DLD1 (cell line): Measurements from ENCODE around the gene TNNI2.
"Not testable (repeated sequence)": the region's sequence is repeated elsewhere in the genome, so short reads cannot be mapped to it uniquely, and the experiment has no call there.

Experiments
- in situ Hi-C: cut with HindIII; loops from 2 replicates; pipeline ENCODE4 v1.10.0; 2017; ENCODE audit warnings: low sequenced_read_pairs

The TNNI2 gene

GRCh38 chr11:1838426-1839144 lies at the start of gene TNNI2:
TNNI2 (plus strand) TSS chr11:1838981; CDS start chr11:1839697, 716 bp downstream.
- in situ Hi-C loops: no loop called here

- in situ Hi-C loops: no loop called here
These were observed 46.9 kb upstream of the TNNI2 start for GRCh38 chr11:1791912-1792311.

GRCh38 chr11:1792461-1792860 lies 46.3 kb upstream of the TNNI2 start:
- in situ Hi-C loops: no loop called here

GRCh38 chr11:1793081-1793480 lies 45.7 kb upstream of the TNNI2 start:
- in situ Hi-C loops: no loop called here

GRCh38 chr11:1796413-1797011 lies 42.3 kb upstream of the TNNI2 start:
- in situ Hi-C loops: no loop called here

- in situ Hi-C loops: no loop called here
These were observed 41.2 kb upstream of the TNNI2 start for GRCh38 chr11:1797391-1798125.

GRCh38 chr11:1803246-1803645 lies 35.5 kb upstream of the TNNI2 start:
- in situ Hi-C loops: no loop called here

- in situ Hi-C loops: not testable (repeated sequence)
These were observed 34.8 kb upstream of the TNNI2 start for GRCh38 chr11:1803835-1804519.

- in situ Hi-C loops: no loop called here
These were observed 33.3 kb upstream of the TNNI2 start for GRCh38 chr11:1805525-1805924.

- in situ Hi-C loops: no loop called here
These were observed 31.4 kb upstream of the TNNI2 start for GRCh38 chr11:1807264-1807995.

GRCh38 chr11:1810761-1811160 lies 28.0 kb upstream of the TNNI2 start:
- in situ Hi-C loops: loop anchor here (10.0 kb wide), 1 partner anchor 106 kb away; no protein-coding TSS in a partner anchor

GRCh38 chr11:1812274-1812673 lies 26.5 kb upstream of the TNNI2 start:
- in situ Hi-C loops: loop anchor here (10.0 kb wide), 1 partner anchor 107 kb away; no protein-coding TSS in a partner anchor

- in situ Hi-C loops: loop anchor here (10.0 kb wide), 1 partner anchor 108 kb away; no protein-coding TSS in a partner anchor
These were observed 26.0 kb upstream of the TNNI2 start for GRCh38 chr11:1812801-1813200.

GRCh38 chr11:1813356-1813755 lies 25.4 kb upstream of the TNNI2 start:
- in situ Hi-C loops: loop anchor here (10.0 kb wide), 1 partner anchor 109 kb away; no protein-coding TSS in a partner anchor

- in situ Hi-C loops: loop anchor here (10.0 kb wide), 1 partner anchor 110 kb away; no protein-coding TSS in a partner anchor
These were observed 24.1 kb upstream of the TNNI2 start for GRCh38 chr11:1814691-1815090.

GRCh38 chr11:1815311-1815710 lies 23.5 kb upstream of the TNNI2 start:
- in situ Hi-C loops: loop anchor here (10.0 kb wide), 1 partner anchor 111 kb away; no protein-coding TSS in a partner anchor

- in situ Hi-C loops: loop anchor here (10.0 kb wide), 1 partner anchor 111 kb away; no protein-coding TSS in a partner anchor
These were observed 23.0 kb upstream of the TNNI2 start for GRCh38 chr11:1815751-1816150.

- in situ Hi-C loops: loop anchor here (10.0 kb wide), 1 partner anchor 112 kb away; no protein-coding TSS in a partner anchor
These were observed 21.8 kb upstream of the TNNI2 start for GRCh38 chr11:1817000-1817399.

GRCh38 chr11:1817511-1817910 lies 21.3 kb upstream of the TNNI2 start:
- in situ Hi-C loops: loop anchor here (10.0 kb wide), 1 partner anchor 113 kb away; no protein-coding TSS in a partner anchor

GRCh38 chr11:1819074-1819473 lies 19.7 kb upstream of the TNNI2 start:
- in situ Hi-C loops: loop anchor here (10.0 kb wide), 1 partner anchor 114 kb away; no protein-coding TSS in a partner anchor
